Activated CD4-positive, alpha-beta T cell treated with anti-CD3 and anti-CD28 coated beads for 36 hours (primary cell): Measurements from ENCODE around the gene ADCY7. TPM values are rescaled to one million over a fixed set of nuclear protein-coding genes. Genes with fewer than 3 reads are reported as not detected.

Source experiments
- ATAC-seq: fragments of 200-7000 bp; cut with Tn5 transposase; one replicate; pipeline ENCODE4 v1.10.0; 2021; ENCODE audit warnings: mild to moderate bottlenecking, moderate library complexity
- CTCF ChIA-PET: fragments of 350-600 bp; sonication (Branson Sonifier 250); formaldehyde crosslinking; loops from one replicate; lab custom pipeline; 2021; ENCODE audit warnings: antibody characterized with exemption; lab: Charles Lee
- POLR2A ChIA-PET: fragments of 350-600 bp; sonication (Branson Sonifier 250); formaldehyde crosslinking; loops from one replicate; lab custom pipeline; 2021; ENCODE audit warnings: antibody characterized with exemption, inconsistent platforms; lab: Charles Lee
- DNase-seq: peaks from one replicate; pipeline ENCODE4 v3.0.0-alpha.2; 2020
- H3K27ac Mint-ChIP-seq: one replicate; pipeline ENCODE4 v1.8.0; 2021; ENCODE audit warnings: mixed read lengths
- H3K27me3 Mint-ChIP-seq: one replicate; pipeline ENCODE4 v1.8.0; 2021; ENCODE audit warnings: mixed read lengths
- H3K36me3 Mint-ChIP-seq: one replicate; pipeline ENCODE4 v1.8.0; 2021; ENCODE audit warnings: low read depth, mixed read lengths
- H3K4me1 Mint-ChIP-seq: one replicate; pipeline ENCODE4 v1.8.0; 2021; ENCODE audit warnings: mixed read lengths
- H3K4me3 Mint-ChIP-seq: one replicate; pipeline ENCODE4 v1.8.0; 2021; ENCODE audit warnings: mild to moderate bottlenecking, moderate library complexity, mixed read lengths
- H3K9me3 Mint-ChIP-seq: one replicate; pipeline ENCODE4 v1.8.0; 2021; ENCODE audit warnings: low read depth, mixed read lengths
- intact Hi-C, 2 experiments: fragments of 100-400 bp; cut with DNase I in 1 of 2; cut with micrococcal nuclease in 1 of 2; formaldehyde crosslinking; loops; one replicate each; pipeline versions ENCODE4 v1.14.2 to v1.15.1; 2022 to 2024; cut with DNase I, micrococcal nuclease
- total RNA-seq, 2 experiments: library from RNA; stranded (reverse); gene quantifications; one replicate each; pipeline ENCODE4 v1.2.3, GENCODE V29; 2021

The ADCY7 gene
- total RNA-seq, 2 experiments from 2014 or later, result 51.8 to 85.3 TPM

DNA sequence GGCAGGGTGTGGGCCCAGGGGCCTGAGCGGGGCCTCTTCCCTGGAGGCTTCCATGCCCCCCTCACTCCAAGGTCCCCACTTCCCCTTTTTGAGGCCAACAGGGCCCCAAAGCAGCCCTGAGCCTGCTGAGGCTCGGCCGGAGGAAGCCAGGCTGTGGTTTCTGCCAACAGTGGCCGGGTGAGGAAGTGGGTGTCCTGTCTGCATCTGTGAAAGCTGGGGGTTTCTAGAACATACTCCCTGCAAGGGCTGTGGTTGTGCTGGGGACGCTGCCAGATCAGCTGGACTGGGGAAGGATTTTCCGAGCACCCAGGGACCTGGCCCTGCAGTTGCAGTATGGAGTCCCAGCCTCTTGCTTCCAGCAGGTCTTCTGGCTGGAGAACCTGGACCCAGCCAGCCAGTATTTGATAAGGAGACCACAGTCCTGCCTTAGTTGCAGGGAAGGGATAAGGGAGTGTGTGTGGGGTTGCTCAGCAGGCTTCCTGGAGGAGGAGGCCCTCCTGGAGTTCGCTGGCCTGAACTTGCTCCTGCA is 15.7 kb downstream of the ADCY7 start:
- H3K4me3 Mint-ChIP-seq, result peak overlapping the region; percentile 43
- peak; percentile 67 for DNase-seq
- intact Hi-C loops, result loop anchor here in 1 of 2 experiments (5.0 kb wide), 1 partner anchor 35 kb away; no protein-coding TSS in a partner anchor
- H3K36me3 Mint-ChIP-seq, result peaks cover 35% of the 10 kb centered on the region
- H3K4me1 Mint-ChIP-seq, result peaks cover 91% of the 10 kb centered on the region
- ChIA-PET POLR2A (interaction anchor here (0.6 kb wide), 1 partner anchor 86 kb away, joined by 7 read pairs; no protein-coding TSS in a partner anchor), CTCF (interaction anchor here (0.6 to 1.1 kb wide), 5 partner anchors 15 to 127 kb away, joined by 3 read pairs; no protein-coding TSS in a partner anchor)
- no peaks in the 10 kb centered on the region for H3K27me3 Mint-ChIP-seq
- peak; percentile 21 for ATAC-seq
- no peaks in the 10 kb centered on the region for H3K9me3 Mint-ChIP-seq
- peak overlapping the region; percentile 55 for H3K27ac Mint-ChIP-seq

- no peak for DNase-seq
- CTCF ChIA-PET, result interaction anchor here (0.9 to 1.3 kb wide), 3 partner anchors 39 to 87 kb away, joined by 3 read pairs; no protein-coding TSS in a partner anchor
- Mint-ChIP-seq H3K27me3 (no peaks in the 10 kb centered on the region), H3K4me3 (no peak overlapping the region), H3K27ac (no peak overlapping the region), H3K9me3 (no peaks in the 10 kb centered on the region), H3K36me3 (peaks cover 32% of the 10 kb centered on the region), H3K4me1 (peaks cover 81% of the 10 kb centered on the region)
- POLR2A ChIA-PET, result no interaction called here
- ATAC-seq, result no peak
- intact Hi-C loops, result loop anchor here in 1 of 2 experiments (5.0 kb wide), 1 partner anchor 34 kb away; no protein-coding TSS in a partner anchor
Observed at GRCh38 chr16:50282955-50283631, 16.7 kb downstream of the ADCY7 start.

DNA sequence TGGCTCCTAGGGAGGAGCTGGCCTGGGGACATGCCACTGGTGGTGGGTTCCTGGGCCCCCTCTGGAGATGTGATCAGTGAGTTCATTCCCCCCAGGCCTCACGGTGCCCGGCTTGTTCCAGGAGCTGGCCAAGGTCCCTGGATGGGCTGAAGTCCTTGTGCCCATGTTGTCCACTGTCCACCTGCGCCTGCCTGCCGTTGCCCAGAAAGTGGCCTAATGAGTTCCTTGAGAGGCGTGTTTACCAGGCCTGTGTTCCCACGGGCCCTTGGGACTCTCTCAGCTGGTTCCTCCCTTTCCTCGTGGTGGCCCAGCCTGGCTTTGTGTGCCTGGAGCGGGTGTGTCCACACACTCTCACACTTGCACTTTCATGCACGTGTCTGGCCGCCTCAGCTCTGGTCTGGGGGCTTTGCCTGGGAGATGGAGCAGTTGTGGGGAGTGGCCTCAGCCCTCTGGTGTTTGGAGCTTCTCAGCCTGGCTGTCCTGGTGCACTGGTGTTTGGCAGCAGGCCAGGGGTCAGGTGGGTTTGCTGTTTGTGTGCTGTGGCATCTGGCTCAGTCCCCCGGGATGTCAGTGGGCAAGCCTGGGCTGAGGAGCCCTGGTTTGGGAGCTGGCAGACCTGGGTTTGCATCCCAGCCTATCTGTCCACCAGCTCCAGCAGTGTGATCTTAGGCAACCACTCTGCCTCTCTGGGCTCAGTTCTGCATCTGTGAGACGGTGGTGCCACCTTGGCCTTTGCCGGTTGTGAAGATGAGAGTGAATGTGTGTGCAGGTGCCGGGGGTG is 18.0 kb downstream of the ADCY7 start:
- intact Hi-C loops, result loop anchor here in 1 of 2 experiments (5.0 kb wide), 1 partner anchor 33 kb away; no protein-coding TSS in a partner anchor
- H3K36me3 Mint-ChIP-seq, result peaks cover 33% of the 10 kb centered on the region
- no peak overlapping the region for H3K4me3 Mint-ChIP-seq

GRCh38 chr16:50285406-50286003 is 19.2 kb downstream of the ADCY7 start:
- DNase-seq, result no peak
- Mint-ChIP-seq H3K36me3 (peaks cover 31% of the 10 kb centered on the region), H3K27ac (peak overlapping the region; percentile 10), H3K27me3 (no peaks in the 10 kb centered on the region), H3K9me3 (no peaks in the 10 kb centered on the region), H3K4me3 (no peak overlapping the region), H3K4me1 (peaks cover 60% of the 10 kb centered on the region)
- ATAC-seq, result no peak
- intact Hi-C loops, result no loop called here
- ChIA-PET CTCF (interaction anchor here (0.6 to 2.5 kb wide), 4 partner anchors 8 to 1215 kb away, joined by 3 to 10 read pairs (median 5); no protein-coding TSS in a partner anchor), POLR2A (no interaction called here)

More for the DNA sequence above, 18.0 kb downstream of the ADCY7 start:
- H3K27ac Mint-ChIP-seq, result peak overlapping the region; percentile 52
- H3K9me3 Mint-ChIP-seq, result no peaks in the 10 kb centered on the region
- POLR2A ChIA-PET, result interaction anchor here (0.6 to 0.7 kb wide), 2 partner anchors 9 to 37 kb away, joined by 3 read pairs; no protein-coding TSS in a partner anchor
- CTCF ChIA-PET, result interaction anchor here (0.8 to 2.5 kb wide), 5 partner anchors 16 to 66 kb away, joined by 3 to 10 read pairs (median 3); no protein-coding TSS in a partner anchor
- no peak for ATAC-seq
- H3K4me1 Mint-ChIP-seq, result peaks cover 72% of the 10 kb centered on the region
- H3K27me3 Mint-ChIP-seq, result no peaks in the 10 kb centered on the region
- DNase-seq, result peak; percentile 25

GRCh38 chr16:50286681-50287080 is 20.3 kb downstream of the ADCY7 start:
- Mint-ChIP-seq H3K4me3 (no peak overlapping the region), H3K36me3 (peaks cover 31% of the 10 kb centered on the region), H3K27ac (peak overlapping the region; percentile 26), H3K4me1 (peaks cover 49% of the 10 kb centered on the region), H3K9me3 (no peaks in the 10 kb centered on the region), H3K27me3 (no peaks in the 10 kb centered on the region)
- intact Hi-C loops, result no loop called here
- no peak for DNase-seq
- no peak for ATAC-seq
- ChIA-PET CTCF (interaction anchor here (0.6 to 2.0 kb wide), 6 partner anchors 9 to 379 kb away, joined by 3 to 7 read pairs (median 3); no protein-coding TSS in a partner anchor), POLR2A (no interaction called here)

DNA sequence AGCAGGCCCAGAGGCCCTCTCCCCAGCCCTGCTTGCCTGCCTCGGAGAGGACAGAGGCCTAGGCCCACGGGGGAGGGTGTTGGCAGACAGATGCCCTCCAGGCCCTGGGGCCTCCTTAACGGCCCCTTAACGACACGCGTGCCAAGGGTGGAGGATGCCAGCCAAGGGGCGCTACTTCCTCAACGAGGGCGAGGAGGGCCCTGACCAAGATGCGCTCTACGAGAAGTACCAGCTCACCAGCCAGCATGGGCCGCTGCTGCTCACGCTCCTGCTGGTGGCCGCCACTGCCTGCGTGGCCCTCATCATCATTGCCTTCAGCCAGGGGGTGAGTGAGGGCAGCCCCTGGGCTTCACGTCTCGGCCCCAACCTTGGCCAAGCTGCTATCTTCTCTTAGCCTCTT is 21.7 kb downstream of the ADCY7 start:
- Mint-ChIP-seq H3K36me3 (peaks cover 33% of the 10 kb centered on the region), H3K4me3 (no peak overlapping the region), H3K27ac (no peak overlapping the region), H3K4me1 (peaks cover 35% of the 10 kb centered on the region), H3K9me3 (no peaks in the 10 kb centered on the region), H3K27me3 (no peaks in the 10 kb centered on the region)
- DNase-seq (no peak), ATAC-seq (no peak)
- POLR2A ChIA-PET, result no interaction called here
- intact Hi-C loops, result no loop called here
- CTCF ChIA-PET, result interaction anchor here (0.8 to 1.1 kb wide), 4 partner anchors 9 to 461 kb away, joined by 3 to 4 read pairs (median 3); no protein-coding TSS in a partner anchor

DNA sequence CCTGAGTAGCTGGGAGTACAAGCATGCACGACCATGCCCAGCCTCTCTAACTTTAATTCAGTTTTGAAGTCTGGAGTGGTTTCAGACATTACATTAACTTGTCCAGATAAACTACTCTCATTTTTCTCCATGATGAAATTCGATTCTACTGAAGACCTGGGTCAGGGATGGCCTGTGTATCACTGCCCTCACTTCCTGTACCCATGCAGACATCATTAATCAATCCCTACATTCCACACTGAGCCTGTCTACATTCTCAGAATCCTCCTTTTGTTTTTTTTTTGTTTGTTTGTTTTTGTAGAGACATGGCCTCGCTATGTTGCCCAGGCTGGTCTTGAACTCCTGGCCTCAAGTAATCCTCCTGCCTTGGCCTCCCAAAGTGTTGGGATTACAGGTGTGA is 22.6 kb downstream of the ADCY7 start:
- no peak overlapping the region for H3K4me3 Mint-ChIP-seq
- ChIA-PET CTCF (interaction anchor here (0.7 to 1.1 kb wide), 4 partner anchors 8 to 285 kb away, joined by 3 read pairs; no protein-coding TSS in a partner anchor), POLR2A (no interaction called here)
- intact Hi-C loops, result no loop called here
- peaks cover 26% of the 10 kb centered on the region for H3K4me1 Mint-ChIP-seq
- no peaks in the 10 kb centered on the region for H3K27me3 Mint-ChIP-seq
- peak overlapping the region; percentile 26 for H3K27ac Mint-ChIP-seq
- no peak for ATAC-seq
- DNase-seq, result no peak
- no peaks in the 10 kb centered on the region for H3K9me3 Mint-ChIP-seq
- peaks cover 36% of the 10 kb centered on the region for H3K36me3 Mint-ChIP-seq

DNA sequence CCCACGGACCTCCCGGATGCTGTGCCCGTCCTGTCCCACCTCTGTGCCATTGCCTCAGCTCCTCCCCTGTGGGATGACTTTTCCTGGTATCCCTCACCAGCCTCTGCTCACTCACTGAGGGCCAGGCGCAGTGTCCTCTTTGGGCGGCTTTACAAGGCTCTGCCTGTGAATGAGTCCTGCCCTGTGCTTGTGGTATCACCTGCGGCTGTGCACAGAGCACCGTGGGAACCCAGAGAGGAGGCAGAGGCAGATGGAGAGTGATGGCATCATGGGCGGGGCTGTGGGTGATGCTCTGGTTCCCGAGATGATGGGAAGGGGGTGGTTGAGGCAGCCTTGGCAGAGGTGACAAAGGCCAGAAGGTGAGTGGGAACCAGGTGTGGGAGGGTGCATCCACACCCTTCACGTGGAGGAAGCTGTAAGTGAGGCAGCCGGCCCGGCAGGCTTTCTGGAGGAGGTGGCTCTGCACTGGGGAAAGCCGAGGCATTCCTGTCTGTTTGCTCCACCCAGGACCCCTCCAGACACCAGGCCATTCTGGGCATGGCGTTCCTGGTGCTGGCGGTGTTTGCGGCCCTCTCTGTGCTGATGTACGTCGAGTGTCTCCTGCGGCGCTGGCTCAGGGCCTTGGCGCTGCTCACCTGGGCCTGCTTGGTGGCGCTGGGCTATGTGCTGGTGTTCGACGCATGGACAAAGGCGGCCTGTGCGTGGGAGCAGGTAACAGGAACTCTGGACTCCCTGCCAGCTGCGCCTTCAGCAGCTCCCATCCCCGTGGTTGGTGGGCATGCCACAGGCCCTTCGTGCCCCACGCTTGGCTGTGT is 23.8 kb downstream of the ADCY7 start:
- H3K27ac Mint-ChIP-seq, result no peak overlapping the region
- intact Hi-C loops, result no loop called here
- ChIA-PET CTCF (interaction anchor here (0.8 kb wide), 1 partner anchor 66 kb away, joined by 3 read pairs; no protein-coding TSS in a partner anchor), POLR2A (interaction anchor here (1.0 kb wide), 1 partner anchor 12 kb away, joined by 3 read pairs; no protein-coding TSS in a partner anchor)
- H3K36me3 Mint-ChIP-seq, result peaks cover 41% of the 10 kb centered on the region
- peaks cover 14% of the 10 kb centered on the region for H3K4me1 Mint-ChIP-seq
- ATAC-seq (peak; percentile 19), DNase-seq (no peak)
- no peaks in the 10 kb centered on the region for H3K27me3 Mint-ChIP-seq
- H3K4me3 Mint-ChIP-seq, result no peak overlapping the region
- no peaks in the 10 kb centered on the region for H3K9me3 Mint-ChIP-seq

DNA sequence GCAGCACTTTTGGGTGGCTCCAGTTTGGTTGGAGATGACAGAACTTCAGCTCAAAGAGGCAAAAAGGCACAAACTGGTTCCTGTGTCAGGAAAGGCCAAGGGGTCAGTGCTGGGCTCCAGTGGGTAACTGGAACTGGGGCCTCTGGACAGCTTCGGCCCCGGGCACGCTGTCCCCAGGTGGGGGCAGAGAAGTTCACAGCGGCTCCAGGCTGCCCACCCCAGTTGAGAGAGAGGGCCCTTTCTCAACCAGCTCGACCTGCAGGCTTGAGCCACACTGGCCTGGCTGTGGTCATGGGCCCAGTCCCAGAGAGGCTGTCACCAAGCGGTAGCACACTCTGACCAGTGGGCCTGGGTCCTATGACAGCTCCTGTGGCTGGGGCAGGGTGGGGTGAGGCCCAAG is 24.5 kb downstream of the ADCY7 start:
- POLR2A ChIA-PET, result interaction anchor here (1.0 kb wide), 1 partner anchor 13 kb away, joined by 3 read pairs; no protein-coding TSS in a partner anchor
- intact Hi-C loops, result no loop called here
- Mint-ChIP-seq H3K27ac (no peak overlapping the region), H3K9me3 (no peaks in the 10 kb centered on the region), H3K27me3 (no peaks in the 10 kb centered on the region), H3K36me3 (peaks cover 41% of the 10 kb centered on the region), H3K4me3 (no peak overlapping the region), H3K4me1 (peaks cover 7% of the 10 kb centered on the region)
- DNase-seq (no peak), ATAC-seq (no peak)
- CTCF ChIA-PET, result interaction anchor here (0.8 kb wide), 1 partner anchor 67 kb away, joined by 3 read pairs; no protein-coding TSS in a partner anchor
